ENCODE measurements around the gene DPH2. TPM values are rescaled to one million over a fixed set of nuclear protein-coding genes. Genes with fewer than 3 reads are reported as not detected.

Gene DPH2
- total and polyA plus RNA-seq, 7 donors, result 37.8 to 123 (median 53.7) TPM

DNA sequence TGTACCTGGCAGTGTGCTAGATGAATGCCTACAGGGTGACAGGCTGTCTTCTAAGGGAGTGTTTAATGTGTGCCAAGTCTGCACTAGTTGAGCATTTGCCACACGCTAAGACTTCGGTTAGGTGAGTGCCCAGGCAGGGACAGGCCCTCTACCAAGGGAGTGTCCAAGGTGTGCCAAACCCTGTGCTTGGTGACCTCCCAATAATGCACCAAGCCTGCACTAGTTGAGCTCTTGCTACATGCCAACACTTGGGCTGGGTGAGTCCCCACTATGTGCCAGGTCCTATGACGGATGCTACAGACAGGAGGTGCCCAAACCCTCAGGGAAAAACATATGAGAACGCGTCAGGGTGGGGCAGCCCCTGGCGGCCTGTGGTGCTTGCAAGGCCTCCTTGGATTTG lies 50.7 kb downstream of the DPH2 start:
- WGBS, 3 donors, result 70 to 87% (median 85%) methylated on average over 6 of the region's 6 CpGs
- H3K4me3 ChIP-seq, result no peak overlapping the region
- no peaks in the 10 kb centered on the region for H3K36me3 ChIP-seq (ENCODE audit: insufficient read depth in 1 of 2, low read depth in 1 of 2)
- intact Hi-C loops (cut with DNase I), result no loop called here
- no peaks in the 10 kb centered on the region for H3K9me3 ChIP-seq
- H3K27me3 ChIP-seq (ENCODE audit: insufficient read depth in 3 of 3, low read length in 2 of 3), result no peaks in the 10 kb centered on the region
- DNase-seq, result no peak
- ATAC-seq, result no peak
- no peak overlapping the region for H3K27ac ChIP-seq
- no peak for TF ChIP-seq CTCF (IDR thresholded peaks at IDR 0.05)
- no peaks in the 10 kb centered on the region for H3K4me1 ChIP-seq

DNA sequence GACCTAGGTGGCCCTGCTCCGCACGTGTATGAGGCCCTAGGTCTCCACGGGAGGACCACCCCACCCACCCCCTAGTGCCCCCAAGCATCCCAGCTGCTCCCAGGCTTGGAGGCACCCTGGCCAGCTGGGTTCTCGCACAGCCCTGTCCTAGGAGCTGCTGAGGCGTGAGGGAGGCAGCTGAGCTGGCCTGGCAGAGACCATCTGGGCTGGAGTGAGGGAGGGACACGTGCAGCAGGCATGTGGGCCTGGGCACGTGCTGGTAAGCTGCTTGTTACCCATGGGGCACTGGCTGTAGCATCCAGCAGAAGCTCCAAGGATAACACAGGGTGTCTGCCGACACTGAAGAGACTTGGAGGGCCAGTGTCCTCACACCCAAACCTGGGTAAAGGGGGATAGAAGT lies 51.3 kb downstream of the DPH2 start:
- no peak for ATAC-seq
- WGBS, 3 donors, result 54 to 79% (median 70%) methylated on average over 7 to 8 of the region's 8 CpGs

DNA sequence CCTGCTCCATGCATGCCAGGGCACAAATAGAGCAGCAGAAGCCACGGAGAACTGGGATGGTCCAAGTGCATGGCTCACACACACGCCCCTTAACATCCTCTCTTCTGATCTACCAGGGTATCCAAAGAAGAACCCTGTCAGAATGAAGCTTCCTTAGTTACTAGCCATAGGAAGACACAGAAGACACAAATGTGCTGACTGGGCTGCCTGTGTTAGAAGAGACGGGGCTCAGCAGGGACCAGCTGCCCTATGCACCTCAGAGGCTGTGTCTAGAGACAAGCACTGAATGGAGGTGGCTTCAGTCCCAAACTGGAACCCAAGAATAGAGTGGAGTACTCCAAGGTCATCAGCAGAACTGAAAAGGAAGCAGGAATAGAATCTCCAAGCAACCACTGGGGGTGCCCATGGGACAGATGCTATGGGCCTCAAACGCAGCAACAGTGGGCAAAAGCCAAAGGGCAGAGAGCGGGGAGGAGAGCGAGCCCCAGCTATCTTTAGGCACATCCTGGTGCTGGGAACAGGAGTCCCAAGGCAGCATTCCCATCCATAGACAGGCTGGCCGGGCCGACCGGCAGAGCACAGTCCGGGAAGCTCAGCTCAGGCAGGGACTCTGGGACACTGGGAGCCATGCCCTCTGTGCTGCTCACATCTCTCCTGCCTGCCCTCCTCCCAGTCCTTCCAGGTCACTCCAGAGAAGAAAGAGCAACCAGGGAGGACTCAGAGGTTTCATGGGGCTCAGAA lies 51.9 kb downstream of the DPH2 start:
- Histone ChIP-seq H3K4me1 (no peaks in the 10 kb centered on the region), H3K4me3 (no peak overlapping the region), H3K36me3 (ENCODE audit: insufficient read depth in 1 of 2, low read depth in 1 of 2) (no peaks in the 10 kb centered on the region), H3K27ac (no peak overlapping the region), H3K27me3 (ENCODE audit: insufficient read depth in 3 of 3, low read length in 2 of 3) (no peaks in the 10 kb centered on the region), H3K9me3 (no peaks in the 10 kb centered on the region)
- TF ChIP-seq CTCF (IDR thresholded peaks at IDR 0.05), result peak; percentile 6
- DNase-seq, result no peak
- intact Hi-C loops (cut with DNase I), result no loop called here
- WGBS, 3 donors, result 55 to 73% (median 69%) methylated on average over 10 of the region's 10 CpGs
- ATAC-seq, result peak in 3 of 4 donors; percentile 32 to 44 (median 41)

More for the DNA sequence above, 51.3 kb downstream of the DPH2 start:
- no peak overlapping the region for H3K4me3 ChIP-seq
- H3K27me3 ChIP-seq (ENCODE audit: insufficient read depth in 3 of 3, low read length in 2 of 3), result no peaks in the 10 kb centered on the region
- TF ChIP-seq CTCF (IDR thresholded peaks at IDR 0.05), result no peak
- intact Hi-C loops (cut with DNase I), result no loop called here
- no peaks in the 10 kb centered on the region for H3K36me3 ChIP-seq (ENCODE audit: insufficient read depth in 1 of 2, low read depth in 1 of 2)
- no peaks in the 10 kb centered on the region for H3K4me1 ChIP-seq
- no peaks in the 10 kb centered on the region for H3K9me3 ChIP-seq
- peak in 1 of 2 donors; percentile 32 for DNase-seq
- no peak overlapping the region for H3K27ac ChIP-seq

Other genes with a start within 250 kb of the DPH2 start
- under 1 TPM in 3 of 4 donors, not detected in 1; 0.42 to 0.79 (median 0.71) TPM for gene ARTN, start 36.2 kb upstream of the DPH2 start, total RNA-seq
- gene ARTN, start 36.2 kb upstream of the DPH2 start, polyA plus RNA-seq, result under 1 TPM; 0.05 to 0.44 (median 0.06) TPM
- 100 to 1,000 TPM in 3 of 4 donors, 10 to 100 TPM in 1; 92.4 to 140 (median 108) TPM for gene IPO13, start 23.1 kb upstream of the DPH2 start, total RNA-seq
- gene IPO13, start 23.1 kb upstream of the DPH2 start, polyA plus RNA-seq, result 10 to 100 TPM; 26.8 to 93.0 (median 41.5) TPM
- gene ATP6V0B, start 5.0 kb downstream of the DPH2 start, total RNA-seq, result 100 to 1,000 TPM in 3 of 4 donors, 10 to 100 TPM in 1; 87.9 to 133 (median 106) TPM
- gene ATP6V0B, start 5.0 kb downstream of the DPH2 start, polyA plus RNA-seq, result 100 to 1,000 TPM; 159 to 260 (median 236) TPM
- gene B4GALT2, start 9.2 kb downstream of the DPH2 start, total RNA-seq, result 10 to 100 TPM; 33.5 to 54.9 (median 50.7) TPM
- gene B4GALT2, start 9.2 kb downstream of the DPH2 start, polyA plus RNA-seq, result 10 to 100 TPM; 57.1 to 81.0 (median 60.2) TPM
- 1 to 10 TPM; 1.1 to 1.9 (median 1.6) TPM for gene CCDC24, start 21.6 kb downstream of the DPH2 start, total RNA-seq
- 1 to 10 TPM in 2 of 3 donors, under 1 TPM in 1; 0.83 to 3.9 (median 2.3) TPM for gene CCDC24, start 21.6 kb downstream of the DPH2 start, polyA plus RNA-seq
- 1 to 10 TPM in 1 of 4 donors, under 1 TPM in 3; 0.71 to 1.2 (median 0.75) TPM for gene SLC6A9, start 61.5 kb downstream of the DPH2 start, total RNA-seq
- gene SLC6A9, start 61.5 kb downstream of the DPH2 start, polyA plus RNA-seq, result under 1 TPM; 0.28 to 0.40 (median 0.40) TPM
- not detected for gene KLF17, start 148.8 kb downstream of the DPH2 start, total RNA-seq
- not detected for gene KLF17, start 148.8 kb downstream of the DPH2 start, polyA plus RNA-seq
- gene KLF18, start 171.6 kb downstream of the DPH2 start, total RNA-seq, result not detected
- gene KLF18, start 171.6 kb downstream of the DPH2 start, polyA plus RNA-seq, result not detected
- 10 to 100 TPM; 18.5 to 28.3 (median 23.7) TPM for gene DMAP1, start 243.5 kb downstream of the DPH2 start, total RNA-seq
- 10 to 100 TPM; 18.3 to 30.5 (median 22.2) TPM for gene DMAP1, start 243.5 kb downstream of the DPH2 start, polyA plus RNA-seq